ENCODE data around the gene MTUS2. TPM values are rescaled to one million over a fixed set of nuclear protein-coding genes. Genes with fewer than 3 reads are reported as not detected.

MTUS2 gene
- total RNA-seq, 1 donor from 2014 or later, result 4.1 TPM

- no peak overlapping the region for H3K4me3 Mint-ChIP-seq
- H3K4me1 Mint-ChIP-seq (ENCODE audit: unreplicated experiment), result peaks cover 21% of the 10 kb centered on the region
- H3K27ac Mint-ChIP-seq, result no peak overlapping the region
- no peaks in the 10 kb centered on the region for H3K9me3 Mint-ChIP-seq
- no peak for TF ChIP-seq CTCF (conservative IDR thresholded peaks at IDR 0.05)
- H3K36me3 Mint-ChIP-seq, result peaks cover 31% of the 10 kb centered on the region
- DNase-seq (ENCODE audit: extremely low spot score, unreplicated experiment), result no peak
- no peaks in the 10 kb centered on the region for H3K27me3 Mint-ChIP-seq
These were observed 710.8 kb downstream of the MTUS2 start for GRCh38 chr13:29530901-29531300.

DNA sequence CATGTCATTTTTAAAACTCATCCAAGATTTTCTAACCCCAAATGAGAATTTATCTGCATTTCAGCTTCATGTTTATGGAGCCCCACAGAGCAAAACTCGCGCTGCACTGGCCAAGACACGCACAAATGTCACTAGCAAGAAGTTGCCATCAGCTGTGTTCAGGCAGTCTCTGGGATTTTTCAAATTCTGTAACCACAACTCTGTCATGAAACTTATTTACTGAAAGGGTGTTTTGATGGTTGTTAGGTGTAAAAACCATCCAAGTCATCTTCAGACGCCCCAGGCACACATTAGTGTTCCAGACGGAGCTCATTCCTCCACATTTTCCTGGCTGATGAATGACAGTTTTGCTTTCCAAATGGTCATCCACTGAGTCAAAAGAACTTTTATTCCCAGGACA, 712.0 kb downstream of the MTUS2 start:
- peaks cover 25% of the 10 kb centered on the region for H3K4me1 Mint-ChIP-seq (ENCODE audit: unreplicated experiment)
- H3K36me3 Mint-ChIP-seq, result peaks cover 34% of the 10 kb centered on the region
- no peak for DNase-seq (ENCODE audit: extremely low spot score, unreplicated experiment)
- no peaks in the 10 kb centered on the region for H3K9me3 Mint-ChIP-seq
- no peaks in the 10 kb centered on the region for H3K27me3 Mint-ChIP-seq
- TF ChIP-seq CTCF (conservative IDR thresholded peaks at IDR 0.05), result no peak
- H3K4me3 Mint-ChIP-seq, result no peak overlapping the region
- H3K27ac Mint-ChIP-seq, result no peak overlapping the region

DNA sequence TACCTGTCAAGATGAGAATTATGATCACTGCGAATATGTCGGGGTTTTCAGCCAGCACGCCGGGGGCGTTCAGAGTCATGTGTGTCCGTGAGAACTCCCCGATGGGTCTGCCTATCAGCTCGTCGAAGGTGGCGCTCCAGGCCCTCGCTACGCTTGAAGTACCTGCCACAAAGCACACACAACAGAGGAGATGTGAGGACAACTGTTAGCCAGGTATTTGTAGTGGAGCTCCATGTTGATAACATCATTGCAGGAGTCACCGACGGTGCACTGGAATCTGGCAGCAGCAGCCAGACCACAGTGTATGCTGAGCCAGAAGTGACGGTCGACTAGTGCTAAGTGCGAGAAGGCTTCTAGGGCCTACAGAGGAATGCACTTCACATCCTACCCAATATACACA, 712.7 kb downstream of the MTUS2 start:
- H3K27me3 Mint-ChIP-seq, result no peaks in the 10 kb centered on the region
- peaks cover 34% of the 10 kb centered on the region for H3K36me3 Mint-ChIP-seq
- DNase-seq (ENCODE audit: extremely low spot score, unreplicated experiment), result no peak
- no peak overlapping the region for H3K27ac Mint-ChIP-seq
- no peaks in the 10 kb centered on the region for H3K9me3 Mint-ChIP-seq
- H3K4me1 Mint-ChIP-seq (ENCODE audit: unreplicated experiment), result peaks cover 27% of the 10 kb centered on the region
- TF ChIP-seq CTCF (conservative IDR thresholded peaks at IDR 0.05), result no peak
- no peak overlapping the region for H3K4me3 Mint-ChIP-seq

- no peak for TF ChIP-seq CTCF (conservative IDR thresholded peaks at IDR 0.05)
- no peak overlapping the region for H3K27ac Mint-ChIP-seq
These were observed 713.9 kb downstream of the MTUS2 start for GRCh38 chr13:29534083-29534482.

DNA sequence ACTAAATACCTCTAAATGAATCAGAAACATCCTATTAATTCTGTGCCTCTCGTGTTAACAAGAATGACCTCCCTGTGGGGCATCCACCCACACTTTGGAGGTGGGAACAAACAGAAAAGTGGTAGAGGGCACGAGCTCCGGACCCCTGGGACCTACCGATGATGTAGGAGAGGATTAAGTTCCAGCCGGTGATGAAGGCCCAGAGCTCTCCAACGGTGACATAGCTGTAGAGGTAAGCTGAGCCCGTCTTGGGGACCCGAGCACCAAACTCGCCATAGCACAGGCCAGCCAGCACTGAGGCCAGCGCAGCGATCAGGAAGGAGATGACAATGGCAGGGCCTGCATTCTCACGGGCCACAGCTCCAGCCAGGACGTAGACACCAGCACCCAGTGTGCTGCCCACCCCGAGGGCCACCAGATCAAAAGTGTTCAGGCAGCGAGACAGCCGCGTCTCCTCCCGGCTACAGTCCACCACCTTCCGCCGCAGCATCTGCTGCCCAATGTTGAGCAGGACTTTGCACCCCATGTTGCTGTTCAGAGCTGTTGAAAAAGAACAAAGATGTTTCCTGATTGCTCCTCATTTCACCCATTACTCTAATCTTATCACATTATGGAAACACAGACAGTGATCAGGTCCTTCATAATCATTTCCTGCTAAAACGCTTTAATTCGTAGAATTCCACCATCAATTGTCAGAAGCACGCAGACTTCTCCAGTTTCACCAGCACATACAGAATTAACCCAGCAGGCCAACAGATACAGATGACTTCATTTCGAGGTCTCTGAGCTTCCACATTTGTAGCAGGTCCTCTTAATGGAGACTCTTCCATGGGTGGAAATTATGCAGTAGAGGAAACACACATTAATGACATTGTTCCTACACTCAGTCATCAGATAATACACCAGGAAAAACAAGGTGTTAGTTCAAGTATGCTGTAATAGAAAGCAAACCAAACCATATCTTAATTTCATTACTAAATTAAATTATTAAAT, 715.8 kb downstream of the MTUS2 start:
- Mint-ChIP-seq H3K36me3 (peaks cover 20% of the 10 kb centered on the region), H3K9me3 (no peaks in the 10 kb centered on the region), H3K4me3 (no peak overlapping the region), H3K4me1 (ENCODE audit: unreplicated experiment) (peaks cover 47% of the 10 kb centered on the region), H3K27me3 (no peaks in the 10 kb centered on the region), H3K27ac (no peak overlapping the region)
- TF ChIP-seq CTCF (conservative IDR thresholded peaks at IDR 0.05), result no peak
- no peak for DNase-seq (ENCODE audit: extremely low spot score, unreplicated experiment)

More at GRCh38 chr13:29534083-29534482, 713.9 kb downstream of the MTUS2 start:
- H3K27me3 Mint-ChIP-seq, result no peaks in the 10 kb centered on the region
- no peak for DNase-seq (ENCODE audit: extremely low spot score, unreplicated experiment)
- no peak overlapping the region for H3K4me3 Mint-ChIP-seq
- peaks cover 28% of the 10 kb centered on the region for H3K36me3 Mint-ChIP-seq
- H3K4me1 Mint-ChIP-seq (ENCODE audit: unreplicated experiment), result peaks cover 35% of the 10 kb centered on the region
- H3K9me3 Mint-ChIP-seq, result no peaks in the 10 kb centered on the region
